ENCODE results near the gene HABP2. TPM values are rescaled to one million over a fixed set of nuclear protein-coding genes. Genes with fewer than 3 reads are reported as not detected.

The HABP2 gene
- polyA plus RNA-seq, 1 donor from 2014 or later: not detected

- Histone ChIP-seq H3K4me3 (ENCODE audit: low read length) (no peak overlapping the region), H3K9me3 (ENCODE audit: low read length) (no peaks in the 10 kb centered on the region), H3K79me2 (replicated peaks; ENCODE audit: insufficient read depth, low read length) (no peaks in the 10 kb centered on the region), H2AFZ (ENCODE audit: low read depth, low read length) (no peak overlapping the region), H3K9ac (ENCODE audit: low read length) (no peak overlapping the region), H4K20me1 (ENCODE audit: insufficient read depth) (no peaks in the 10 kb centered on the region), H3K36me3 (ENCODE audit: insufficient read depth, low read length) (no peaks in the 10 kb centered on the region), H3K9me2 (ENCODE audit: insufficient read depth, low read length) (no peaks in the 10 kb centered on the region), H3F3A (ENCODE audit: insufficient read depth, low read length, poor library complexity, severe bottlenecking) (no peaks in the 10 kb centered on the region), H3K27me3 (ENCODE audit: insufficient read depth, low read depth, low read length) (no peaks in the 10 kb centered on the region), H3K4me2 (ENCODE audit: low read length) (no peak overlapping the region), H3K27ac (ENCODE audit: low read length) (no peak overlapping the region)
- TF ChIP-seq SMC3 (conservative IDR thresholded peaks at IDR 0.05; ENCODE audit: poor library complexity) (no peak), MXI1 (conservative IDR thresholded peaks at IDR 0.05; ENCODE audit: poor library complexity, severe bottlenecking) (no peak), POLR2AphosphoS5 (IDR thresholded peaks at IDR 0.05) (no peak)
- TF ChIP-seq, protein P1, sequence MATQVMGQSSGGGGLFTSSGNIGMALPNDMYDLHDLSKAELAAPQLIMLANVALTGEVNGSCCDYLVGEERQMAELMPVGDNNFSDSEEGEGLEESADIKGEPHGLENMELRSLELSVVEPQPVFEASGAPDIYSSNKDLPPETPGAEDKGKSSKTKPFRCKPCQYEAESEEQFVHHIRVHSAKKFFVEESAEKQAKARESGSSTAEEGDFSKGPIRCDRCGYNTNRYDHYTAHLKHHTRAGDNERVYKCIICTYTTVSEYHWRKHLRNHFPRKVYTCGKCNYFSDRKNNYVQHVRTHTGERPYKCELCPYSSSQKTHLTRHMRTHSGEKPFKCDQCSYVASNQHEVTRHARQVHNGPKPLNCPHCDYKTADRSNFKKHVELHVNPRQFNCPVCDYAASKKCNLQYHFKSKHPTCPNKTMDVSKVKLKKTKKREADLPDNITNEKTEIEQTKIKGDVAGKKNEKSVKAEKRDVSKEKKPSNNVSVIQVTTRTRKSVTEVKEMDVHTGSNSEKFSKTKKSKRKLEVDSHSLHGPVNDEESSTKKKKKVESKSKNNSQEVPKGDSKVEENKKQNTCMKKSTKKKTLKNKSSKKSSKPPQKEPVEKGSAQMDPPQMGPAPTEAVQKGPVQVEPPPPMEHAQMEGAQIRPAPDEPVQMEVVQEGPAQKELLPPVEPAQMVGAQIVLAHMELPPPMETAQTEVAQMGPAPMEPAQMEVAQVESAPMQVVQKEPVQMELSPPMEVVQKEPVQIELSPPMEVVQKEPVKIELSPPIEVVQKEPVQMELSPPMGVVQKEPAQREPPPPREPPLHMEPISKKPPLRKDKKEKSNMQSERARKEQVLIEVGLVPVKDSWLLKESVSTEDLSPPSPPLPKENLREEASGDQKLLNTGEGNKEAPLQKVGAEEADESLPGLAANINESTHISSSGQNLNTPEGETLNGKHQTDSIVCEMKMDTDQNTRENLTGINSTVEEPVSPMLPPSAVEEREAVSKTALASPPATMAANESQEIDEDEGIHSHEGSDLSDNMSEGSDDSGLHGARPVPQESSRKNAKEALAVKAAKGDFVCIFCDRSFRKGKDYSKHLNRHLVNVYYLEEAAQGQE (IDR thresholded peaks at IDR 0.05; ENCODE audit: borderline replicate concordance): no peak
Observed at GRCh38 chr10:113537672-113538071, 15.2 kb upstream of the HABP2 start.

DNA sequence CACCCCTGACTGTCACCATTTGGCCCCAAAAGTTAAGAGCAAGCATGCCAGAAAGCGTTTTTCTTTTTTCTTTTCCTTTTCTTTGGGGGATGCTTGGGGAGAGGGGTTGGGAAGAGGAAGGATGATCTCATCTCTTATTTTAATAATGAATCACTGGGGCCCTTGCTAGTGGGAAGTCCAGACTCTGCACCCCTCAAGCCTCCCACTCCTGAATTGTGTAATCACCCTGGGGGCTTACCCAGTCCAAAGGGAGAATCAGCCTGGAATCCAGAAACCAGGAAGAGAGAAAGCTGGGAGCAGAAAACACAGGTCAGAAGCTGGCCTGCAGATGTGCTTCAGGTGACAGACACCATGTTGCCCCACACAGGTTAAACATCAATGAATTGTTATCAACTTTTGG is 14.7 kb upstream of the HABP2 start:
- Histone ChIP-seq H3K4me2 (ENCODE audit: low read length) (no peak overlapping the region), H4K20me1 (ENCODE audit: insufficient read depth) (no peaks in the 10 kb centered on the region), H3K36me3 (ENCODE audit: insufficient read depth, low read length) (no peaks in the 10 kb centered on the region), H2AFZ (ENCODE audit: low read depth, low read length) (no peak overlapping the region), H3K9me3 (ENCODE audit: low read length) (no peaks in the 10 kb centered on the region), H3K9me2 (ENCODE audit: insufficient read depth, low read length) (no peaks in the 10 kb centered on the region), H3K79me2 (replicated peaks; ENCODE audit: insufficient read depth, low read length) (no peaks in the 10 kb centered on the region), H3K27me3 (ENCODE audit: insufficient read depth, low read depth, low read length) (no peaks in the 10 kb centered on the region), H3K27ac (ENCODE audit: low read length) (no peak overlapping the region), H3K4me3 (ENCODE audit: low read length) (no peak overlapping the region), H3F3A (ENCODE audit: insufficient read depth, low read length, poor library complexity, severe bottlenecking) (no peaks in the 10 kb centered on the region), H3K9ac (ENCODE audit: low read length) (no peak overlapping the region)
- TF ChIP-seq POLR2AphosphoS5 (IDR thresholded peaks at IDR 0.05): no peak
- TF ChIP-seq MXI1 (conservative IDR thresholded peaks at IDR 0.05; ENCODE audit: poor library complexity, severe bottlenecking): no peak
- TF ChIP-seq SMC3 (conservative IDR thresholded peaks at IDR 0.05; ENCODE audit: poor library complexity): no peak
- no peak for TF ChIP-seq EZH2 (IDR thresholded peaks at IDR 0.05; ENCODE audit: borderline replicate concordance, insufficient read depth, low read length, poor library complexity, severe bottlenecking)
- TF ChIP-seq, protein P1 (IDR thresholded peaks at IDR 0.05; ENCODE audit: borderline replicate concordance): no peak
- TF ChIP-seq TAF1 (IDR thresholded peaks at IDR 0.05; ENCODE audit: low read depth): no peak
- TF ChIP-seq RAD21 (conservative IDR thresholded peaks at IDR 0.05): no peak
- TF ChIP-seq, protein P2, sequence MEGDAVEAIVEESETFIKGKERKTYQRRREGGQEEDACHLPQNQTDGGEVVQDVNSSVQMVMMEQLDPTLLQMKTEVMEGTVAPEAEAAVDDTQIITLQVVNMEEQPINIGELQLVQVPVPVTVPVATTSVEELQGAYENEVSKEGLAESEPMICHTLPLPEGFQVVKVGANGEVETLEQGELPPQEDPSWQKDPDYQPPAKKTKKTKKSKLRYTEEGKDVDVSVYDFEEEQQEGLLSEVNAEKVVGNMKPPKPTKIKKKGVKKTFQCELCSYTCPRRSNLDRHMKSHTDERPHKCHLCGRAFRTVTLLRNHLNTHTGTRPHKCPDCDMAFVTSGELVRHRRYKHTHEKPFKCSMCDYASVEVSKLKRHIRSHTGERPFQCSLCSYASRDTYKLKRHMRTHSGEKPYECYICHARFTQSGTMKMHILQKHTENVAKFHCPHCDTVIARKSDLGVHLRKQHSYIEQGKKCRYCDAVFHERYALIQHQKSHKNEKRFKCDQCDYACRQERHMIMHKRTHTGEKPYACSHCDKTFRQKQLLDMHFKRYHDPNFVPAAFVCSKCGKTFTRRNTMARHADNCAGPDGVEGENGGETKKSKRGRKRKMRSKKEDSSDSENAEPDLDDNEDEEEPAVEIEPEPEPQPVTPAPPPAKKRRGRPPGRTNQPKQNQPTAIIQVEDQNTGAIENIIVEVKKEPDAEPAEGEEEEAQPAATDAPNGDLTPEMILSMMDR (IDR thresholded peaks at IDR 0.05; ENCODE audit: poor library complexity, severe bottlenecking): no peak
